Measurements from ENCODE around the gene RAD51B.

Gene RAD51B

GRCh38 chr14:68634874-68635595, 815.5 kb downstream of the RAD51B start:
- DNase-seq = no peak

GRCh38 chr14:68636597-68636996, 817.0 kb downstream of the RAD51B start:
- DNase-seq = no peak

GRCh38 chr14:68637106-68638021, 817.8 kb downstream of the RAD51B start:
- no peak for DNase-seq

GRCh38 chr14:68638141-68638999, 818.8 kb downstream of the RAD51B start:
- no peak for DNase-seq

GRCh38 chr14:68639000-68639757, 819.6 kb downstream of the RAD51B start:
- no peak for DNase-seq

- DNase-seq = no peak
Measured at GRCh38 chr14:68639758-68640574, 820.4 kb downstream of the RAD51B start.

- no peak for DNase-seq
Measured at GRCh38 chr14:68643673-68644072, 824.1 kb downstream of the RAD51B start.

- DNase-seq = no peak
Measured at GRCh38 chr14:68644101-68644500, 824.5 kb downstream of the RAD51B start.

- DNase-seq = no peak
Measured at GRCh38 chr14:68645371-68645770, 825.8 kb downstream of the RAD51B start.

- DNase-seq = no peak
Measured at GRCh38 chr14:68649476-68650189, 830.1 kb downstream of the RAD51B start.

- no peak for DNase-seq
Measured at GRCh38 chr14:68650404-68650994, 830.9 kb downstream of the RAD51B start.

- DNase-seq = no peak
Measured at GRCh38 chr14:68651075-68651474, 831.5 kb downstream of the RAD51B start.

GRCh38 chr14:68651652-68652432, 832.3 kb downstream of the RAD51B start:
- DNase-seq = no peak

GRCh38 chr14:68652433-68652690, 832.8 kb downstream of the RAD51B start:
- DNase-seq = no peak

GRCh38 chr14:68653108-68653507, 833.5 kb downstream of the RAD51B start:
- DNase-seq = no peak

GRCh38 chr14:68653804-68654203, 834.2 kb downstream of the RAD51B start:
- DNase-seq = no peak

GRCh38 chr14:68654471-68654941, 834.9 kb downstream of the RAD51B start:
- DNase-seq = no peak

- no peak for DNase-seq
Measured at GRCh38 chr14:68655021-68655831, 835.6 kb downstream of the RAD51B start.

- no peak for DNase-seq
Measured at GRCh38 chr14:68655911-68656316, 836.3 kb downstream of the RAD51B start.

All from NCI-H524 treated with DMSO at 0.1 percent for 48 hours (cell line).